HL-60 (cell line): Measurements from ENCODE around the gene SLC25A17.

ENCODE experiments used
- DNase-seq, 2 experiments: peaks; one replicate each; pipeline ENCODE4 v3.0.0-alpha.2; 2010 to 2020; ENCODE audit warnings: low read depth in 1 of 2, low spot score in 1 of 2
- H3K27ac ChIP-seq: fragments of 250-450 bp; sonication (Bioruptor Pico); replicated peaks from 2 replicates; pipeline ENCODE4 v1.5.1; 2020; ENCODE audit warnings: mild to moderate bottlenecking, moderate library complexity
- H3K27me3 ChIP-seq: fragments of 250-450 bp; sonication (Bioruptor Pico); 2 replicates; pipeline ENCODE4 v1.5.1; 2021; ENCODE audit warnings: mild to moderate bottlenecking, moderate library complexity; ENCODE audit not compliant: insufficient read depth, poor library complexity, severe bottlenecking
- H3K4me3 ChIP-seq: replicated peaks from 2 replicates; pipeline ENCODE4 v1.5.1; 2011; ENCODE audit warnings: mild to moderate bottlenecking, control low read depth, low read length; ENCODE audit not compliant: insufficient read depth
- CTCF ChIP-seq: IDR thresholded peaks from one replicate; pipeline ENCODE4 v1.5.1; 2011; ENCODE audit warnings: low read length, control low read depth, inconsistent platforms; ENCODE audit not compliant: insufficient read depth
- GABPA ChIP-seq: IDR thresholded peaks from 2 replicates; pipeline ENCODE4 v1.6.1; 2012; ENCODE audit warnings: low read depth
- POLR2AphosphoS5 ChIP-seq: IDR thresholded peaks from 2 replicates; pipeline ENCODE4 v1.6.1; 2012; ENCODE audit warnings: low read depth
- REST ChIP-seq: IDR thresholded peaks from 2 replicates; pipeline ENCODE4 v1.6.1; 2012; ENCODE audit warnings: low read depth; ENCODE audit not compliant: insufficient replicate concordance
- SPI1 ChIP-seq: IDR thresholded peaks from 2 replicates; pipeline ENCODE4 v1.6.1; 2012; ENCODE audit warnings: low read depth, mild to moderate bottlenecking, borderline replicate concordance

Gene SLC25A17

GRCh38 chr22:40862013-40862412, 42.9 kb upstream of the SLC25A17 start, which contains the start of gene DNAJB7:
Gene DNAJB7 (minus strand): TSS chr22:40862113. CDS start chr22:40861994, 119 bp downstream.
- DNase-seq: no peak
- TF ChIP-seq REST (no peak), POLR2AphosphoS5 (no peak), CTCF (no peak), GABPA (no peak), SPI1 (no peak)
- Histone ChIP-seq H3K4me3 (no peak within 1 kb of the TSS), H3K27me3 (no peaks in the 10 kb centered on the region), H3K27ac (no peak within 1 kb of the TSS)

- DNase-seq: peak in 1 of 2 experiments; percentile 14
- no peak; the same call in 1 of the 2 replicates for TF ChIP-seq GABPA
- TF ChIP-seq SPI1: no peak
- TF ChIP-seq REST: no peak
- no peak for TF ChIP-seq CTCF
- no peak; the same call in 1 of the 2 replicates for TF ChIP-seq POLR2AphosphoS5
- H3K4me3 ChIP-seq: peak overlapping the region; percentile 95
- H3K27ac ChIP-seq: peak overlapping the region; percentile 96
- H3K27me3 ChIP-seq: no peaks in the 10 kb centered on the region
Observed at GRCh38 chr22:40857309-40857855, 38.2 kb upstream of the SLC25A17 start.

- H3K27ac ChIP-seq: peak within 1 kb of the TSS; percentile 96
- H3K27me3 ChIP-seq: no peaks in the 10 kb centered on the region
- DNase-seq: peak; percentile 92 to 98
- TF ChIP-seq SPI1 (no peak), CTCF (no peak), GABPA (peak; percentile 86), POLR2AphosphoS5 (peak; percentile 71), REST (peak; percentile 32)
- H3K4me3 ChIP-seq: peak within 1 kb of the TSS; percentile 95
Observed at GRCh38 chr22:40856513-40857308, 37.6 kb upstream of the SLC25A17 start, which contains the start of the genes ST13 and XPNPEP3. Gene ST13 (minus strand): TSS chr22:40856639. CDS start chr22:40856540, 99 bp downstream. Gene XPNPEP3 (plus strand): TSS chr22:40857148. CDS start chr22:40857182, 34 bp downstream.
